Measurements from ENCODE around the gene GNAI1. TPM values are rescaled to one million over a fixed set of nuclear protein-coding genes. Genes with fewer than 3 reads are reported as not detected.

The GNAI1 gene
- total RNA-seq, 1 donor from 2014 or later, result 36.0 TPM

DNA sequence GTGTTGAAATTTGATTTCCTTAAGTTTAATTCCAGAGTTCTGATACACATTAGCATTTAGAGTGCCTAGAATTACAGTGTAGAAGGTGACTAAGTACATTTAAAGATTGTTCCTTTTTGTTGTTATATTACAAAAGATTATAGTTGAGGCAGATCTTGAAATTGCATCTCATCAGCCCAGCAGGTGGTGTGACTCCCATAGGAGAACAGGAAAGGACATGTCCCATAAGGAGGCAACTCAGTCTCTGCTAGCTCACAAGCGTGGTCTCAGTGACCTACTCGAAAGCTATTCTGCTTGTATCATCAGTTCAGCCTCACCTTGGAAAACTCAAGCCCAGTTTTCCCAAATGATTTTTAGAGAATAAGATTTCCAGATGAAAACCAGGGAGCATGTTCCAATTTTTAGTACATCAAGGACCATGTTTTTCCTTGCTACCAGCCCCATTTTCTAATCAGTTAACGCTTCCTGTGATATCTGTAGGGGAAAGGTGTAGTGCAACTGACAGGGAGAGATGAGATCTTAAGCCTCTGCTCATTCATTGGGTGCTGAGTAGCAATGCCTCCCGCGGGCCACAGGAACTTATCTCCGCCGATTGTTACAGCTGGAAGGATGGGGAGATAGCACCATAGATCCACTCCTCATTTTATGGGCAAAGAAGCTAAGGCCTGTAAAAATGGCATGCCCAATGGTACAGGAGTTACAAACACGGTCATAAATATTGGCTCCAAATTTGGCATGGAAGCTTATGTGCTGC lies 1.1 kb upstream of the GNAI1 start:
- Histone ChIP-seq H3K4me3 (peak overlapping the region; percentile 86), H3K27me3 (no peaks in the 10 kb centered on the region), H3K27ac (peak overlapping the region; percentile 73), H3K36me3 (no peaks in the 10 kb centered on the region), H3K4me1 (peaks cover 16% of the 10 kb centered on the region), H3K9me3 (no peaks in the 10 kb centered on the region)
- ATAC-seq (no peak), DNase-seq (no peak)
- intact Hi-C loops (cut with DNase I), result no loop called here
- TF ChIP-seq, protein P1, sequence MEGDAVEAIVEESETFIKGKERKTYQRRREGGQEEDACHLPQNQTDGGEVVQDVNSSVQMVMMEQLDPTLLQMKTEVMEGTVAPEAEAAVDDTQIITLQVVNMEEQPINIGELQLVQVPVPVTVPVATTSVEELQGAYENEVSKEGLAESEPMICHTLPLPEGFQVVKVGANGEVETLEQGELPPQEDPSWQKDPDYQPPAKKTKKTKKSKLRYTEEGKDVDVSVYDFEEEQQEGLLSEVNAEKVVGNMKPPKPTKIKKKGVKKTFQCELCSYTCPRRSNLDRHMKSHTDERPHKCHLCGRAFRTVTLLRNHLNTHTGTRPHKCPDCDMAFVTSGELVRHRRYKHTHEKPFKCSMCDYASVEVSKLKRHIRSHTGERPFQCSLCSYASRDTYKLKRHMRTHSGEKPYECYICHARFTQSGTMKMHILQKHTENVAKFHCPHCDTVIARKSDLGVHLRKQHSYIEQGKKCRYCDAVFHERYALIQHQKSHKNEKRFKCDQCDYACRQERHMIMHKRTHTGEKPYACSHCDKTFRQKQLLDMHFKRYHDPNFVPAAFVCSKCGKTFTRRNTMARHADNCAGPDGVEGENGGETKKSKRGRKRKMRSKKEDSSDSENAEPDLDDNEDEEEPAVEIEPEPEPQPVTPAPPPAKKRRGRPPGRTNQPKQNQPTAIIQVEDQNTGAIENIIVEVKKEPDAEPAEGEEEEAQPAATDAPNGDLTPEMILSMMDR (IDR thresholded peaks at IDR 0.05), result no peak

DNA sequence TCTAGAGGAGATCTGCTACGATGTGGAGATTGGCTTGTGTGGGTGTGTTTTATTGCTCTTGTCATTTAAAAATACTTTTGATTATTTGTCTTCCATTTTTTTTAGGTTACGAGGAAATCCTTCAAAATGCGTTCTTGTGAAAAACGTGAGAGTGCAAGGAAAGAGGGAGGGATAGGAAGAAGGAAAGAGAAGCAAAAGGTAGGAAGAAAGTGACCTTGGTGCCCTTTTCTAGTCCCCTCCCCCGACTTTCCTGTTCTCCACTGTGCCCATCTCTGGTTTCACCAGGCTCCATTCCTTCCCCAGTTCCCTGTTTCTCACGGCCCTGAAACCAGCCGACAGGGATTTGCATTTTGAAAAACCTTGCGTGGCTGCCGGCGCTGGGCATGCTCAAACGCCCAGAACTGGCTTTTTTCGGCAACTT lies 506 bp upstream of the GNAI1 start:
- ATAC-seq (peak; percentile 49), DNase-seq (no peak)
- no peaks in the 10 kb centered on the region for H3K36me3 ChIP-seq
- no peaks in the 10 kb centered on the region for H3K9me3 ChIP-seq
- intact Hi-C loops (cut with DNase I), result no loop called here
- peak overlapping the region; percentile 86 for H3K4me3 ChIP-seq
- H3K27ac ChIP-seq, result peak overlapping the region; percentile 73
- TF ChIP-seq, protein P1 (IDR thresholded peaks at IDR 0.05), result no peak
- peaks cover 21% of the 10 kb centered on the region for H3K4me1 ChIP-seq
- H3K27me3 ChIP-seq, result no peaks in the 10 kb centered on the region

DNA sequence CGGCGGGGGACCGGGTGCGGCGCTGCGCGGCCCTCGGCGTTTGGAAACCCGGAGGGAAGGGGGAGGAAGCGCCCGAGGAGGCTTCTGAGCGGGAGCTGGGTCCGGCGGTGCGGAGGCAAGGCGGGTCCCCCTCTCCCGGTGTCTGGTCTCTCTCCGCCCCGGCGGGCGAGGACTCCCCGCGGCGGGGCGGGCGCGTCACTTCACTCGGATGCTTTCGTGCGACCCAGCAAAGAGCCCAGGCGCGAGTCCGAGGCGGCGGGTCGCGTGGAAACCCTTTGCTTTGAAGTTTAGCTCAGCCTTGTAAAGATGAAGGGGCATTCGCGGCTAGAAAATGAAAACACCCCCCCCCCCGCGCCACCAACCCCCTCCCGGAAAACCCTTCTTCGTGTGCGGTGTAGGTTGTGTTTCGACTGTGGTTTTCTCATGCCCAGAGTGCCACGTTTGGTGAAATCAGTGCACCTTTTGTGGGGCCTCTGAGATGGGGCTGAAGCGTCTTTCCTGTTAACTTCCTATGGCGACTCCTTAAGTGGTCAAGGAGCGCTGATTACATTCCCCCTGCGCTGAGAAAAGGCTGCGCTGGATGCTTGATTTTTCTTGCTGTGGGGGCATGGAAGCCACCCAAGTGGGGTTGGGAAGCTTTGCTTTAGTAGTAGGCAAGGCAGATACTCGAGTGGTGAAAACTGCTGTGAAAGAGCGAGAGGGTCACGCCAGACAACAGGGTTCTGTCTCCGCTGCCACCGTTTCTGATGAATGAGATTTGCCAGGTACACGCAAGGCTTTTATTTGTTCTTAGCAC lies 876 bp downstream of the GNAI1 start:
- Histone ChIP-seq H3K36me3 (no peaks in the 10 kb centered on the region), H3K4me1 (peaks cover 30% of the 10 kb centered on the region), H3K27ac (peak overlapping the region; percentile 85), H3K27me3 (no peaks in the 10 kb centered on the region), H3K9me3 (no peaks in the 10 kb centered on the region), H3K4me3 (peak overlapping the region; percentile 86)
- peak; percentile 56 for ATAC-seq
- intact Hi-C loops (cut with DNase I), result no loop called here
- DNase-seq, result no peak
- TF ChIP-seq, protein P1 (IDR thresholded peaks at IDR 0.05), result no peak

- Histone ChIP-seq H3K4me1 (peaks cover 30% of the 10 kb centered on the region), H3K27ac (peak overlapping the region; percentile 85), H3K4me3 (peak overlapping the region; percentile 86), H3K36me3 (no peaks in the 10 kb centered on the region), H3K9me3 (no peaks in the 10 kb centered on the region), H3K27me3 (no peaks in the 10 kb centered on the region)
- TF ChIP-seq, protein P1 (IDR thresholded peaks at IDR 0.05), result no peak
- no peak for DNase-seq
- intact Hi-C loops (cut with DNase I), result no loop called here
- no peak for ATAC-seq
These were observed 1.8 kb downstream of the GNAI1 start for GRCh38 chr7:80136261-80137055.

DNA sequence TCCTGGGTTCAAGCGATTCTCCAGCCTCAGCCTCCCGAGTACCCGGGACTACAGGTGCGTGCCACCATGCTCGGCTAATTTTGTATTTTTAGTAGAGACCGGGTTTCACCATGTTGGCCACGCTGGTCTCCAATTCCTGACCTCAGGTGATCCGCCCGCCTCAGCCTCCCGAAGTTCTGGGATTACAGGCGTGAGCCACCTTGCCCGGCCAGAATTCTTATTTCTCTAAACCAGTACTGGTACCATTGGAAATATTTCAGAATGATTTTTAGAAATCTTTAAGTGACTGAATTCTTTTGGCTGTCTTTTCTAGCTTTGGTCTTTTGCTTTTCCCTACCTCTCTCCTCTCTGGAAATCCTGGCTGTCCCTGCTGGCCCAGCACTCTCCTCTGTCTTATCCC lies 2.8 kb downstream of the GNAI1 start:
- peaks cover 30% of the 10 kb centered on the region for H3K4me1 ChIP-seq
- peak overlapping the region; percentile 86 for H3K4me3 ChIP-seq
- intact Hi-C loops (cut with DNase I), result no loop called here
- no peak for DNase-seq
- ATAC-seq, result no peak
- TF ChIP-seq, protein P1 (IDR thresholded peaks at IDR 0.05), result no peak
- H3K36me3 ChIP-seq, result no peaks in the 10 kb centered on the region
- H3K27ac ChIP-seq, result no peak overlapping the region
- H3K27me3 ChIP-seq, result no peaks in the 10 kb centered on the region
- H3K9me3 ChIP-seq, result no peaks in the 10 kb centered on the region
